Activated CD8-positive, alpha-beta memory T cell treated with anti-CD3 and anti-CD28 coated beads, Interleukin-2, amount 50 U/mL, for 24 hours (primary cell): ENCODE measurements around the gene CNTF.

ENCODE experiments used
- DNase-seq: peaks from one replicate; pipeline ENCODE4 v3.0.0-alpha.2; 2020; ENCODE audit errors: extremely low read depth

Gene CNTF

GRCh38 chr11:58606930-58607714, 15.3 kb upstream of the CNTF start:
- no peak for DNase-seq

DNA sequence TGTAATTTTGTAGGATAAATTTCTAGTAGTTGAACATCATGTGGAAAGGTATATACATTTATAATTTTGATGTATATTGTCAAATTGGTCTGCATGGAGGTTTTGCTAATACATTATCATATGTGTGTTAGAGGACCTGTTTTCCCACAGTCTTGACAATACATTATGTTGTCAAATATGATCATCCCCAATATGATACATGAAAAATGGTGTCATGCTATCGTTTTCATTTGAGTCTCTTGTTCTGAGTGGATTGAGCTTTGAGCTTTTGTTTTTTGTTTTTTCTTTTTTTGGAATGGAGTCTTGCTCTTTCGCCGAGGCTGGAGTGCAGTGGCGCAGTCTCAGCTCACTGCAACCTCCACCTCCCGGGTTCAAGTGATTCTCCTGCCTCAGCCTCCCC, 14.1 kb upstream of the CNTF start:
- DNase-seq: no peak

DNA sequence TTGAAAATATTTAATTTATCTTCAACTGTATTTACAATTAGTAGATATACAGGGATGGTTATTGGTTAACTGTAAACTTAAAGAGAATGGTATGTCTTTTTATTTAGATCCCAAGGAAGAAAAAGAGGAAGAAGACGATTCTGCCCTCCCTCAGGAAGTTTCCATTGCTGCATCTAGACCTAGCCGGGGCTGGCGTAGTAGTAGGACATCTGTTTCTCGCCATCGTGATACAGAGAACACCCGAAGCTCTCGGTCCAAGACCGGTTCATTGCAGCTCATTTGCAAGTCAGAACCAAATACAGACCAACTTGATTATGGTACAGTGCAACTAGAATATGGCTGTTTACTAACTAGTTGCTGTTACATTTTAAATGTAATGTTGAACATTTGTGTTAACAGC, 12.7 kb upstream of the CNTF start:
- no peak for DNase-seq

- no peak for DNase-seq
These were observed 9.2 kb upstream of the CNTF start for GRCh38 chr11:58613228-58613627.

DNA sequence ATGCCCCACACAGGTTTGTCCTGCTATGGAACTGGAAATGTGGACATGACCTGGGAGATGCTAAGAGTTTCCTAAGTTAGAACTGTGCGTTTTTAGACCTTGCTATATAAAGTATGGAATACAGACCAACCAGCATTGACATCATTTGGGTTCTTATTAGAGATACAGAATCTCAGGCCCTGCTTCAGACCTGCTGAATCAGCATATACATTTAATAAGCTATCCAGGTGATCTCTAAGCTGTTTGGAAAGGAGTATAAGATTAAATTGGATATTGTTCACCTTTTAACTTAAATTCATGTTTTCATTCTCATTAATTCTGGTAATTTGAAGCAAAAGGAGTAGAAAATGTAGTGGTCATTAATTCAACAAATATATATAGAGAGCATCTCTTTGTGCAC, 6.9 kb upstream of the CNTF start:
- DNase-seq: no peak

- DNase-seq: no peak
These were observed 5.9 kb upstream of the CNTF start for GRCh38 chr11:58616594-58616993.

DNA sequence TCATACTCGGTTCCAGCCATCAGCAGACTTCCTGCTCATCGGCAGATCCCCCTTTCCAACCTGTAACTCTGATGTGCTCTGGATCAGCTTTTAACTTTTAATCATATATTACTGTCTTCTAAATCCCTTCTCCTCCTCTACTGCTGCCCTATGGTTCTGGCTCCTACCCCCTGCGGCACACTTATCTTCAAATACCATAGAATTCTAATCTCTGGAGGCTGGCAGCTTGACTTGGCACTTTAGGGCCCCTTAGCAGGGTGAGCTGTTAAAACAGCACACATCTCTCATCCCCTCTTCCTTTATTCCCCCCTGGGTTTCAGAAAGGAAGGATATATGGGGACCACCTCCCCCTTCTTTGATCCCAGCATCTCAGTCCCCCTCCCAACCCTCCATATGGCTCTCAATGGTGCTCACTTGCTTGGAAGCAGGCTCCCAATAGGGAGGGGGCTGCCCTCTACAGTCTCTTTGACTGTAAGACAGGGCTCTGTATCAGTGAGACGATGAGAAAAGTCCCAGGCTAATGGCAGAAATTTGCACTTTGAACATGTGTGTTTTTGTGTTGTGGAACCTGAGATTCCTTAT, 4.4 kb upstream of the CNTF start:
- no peak for DNase-seq

DNA sequence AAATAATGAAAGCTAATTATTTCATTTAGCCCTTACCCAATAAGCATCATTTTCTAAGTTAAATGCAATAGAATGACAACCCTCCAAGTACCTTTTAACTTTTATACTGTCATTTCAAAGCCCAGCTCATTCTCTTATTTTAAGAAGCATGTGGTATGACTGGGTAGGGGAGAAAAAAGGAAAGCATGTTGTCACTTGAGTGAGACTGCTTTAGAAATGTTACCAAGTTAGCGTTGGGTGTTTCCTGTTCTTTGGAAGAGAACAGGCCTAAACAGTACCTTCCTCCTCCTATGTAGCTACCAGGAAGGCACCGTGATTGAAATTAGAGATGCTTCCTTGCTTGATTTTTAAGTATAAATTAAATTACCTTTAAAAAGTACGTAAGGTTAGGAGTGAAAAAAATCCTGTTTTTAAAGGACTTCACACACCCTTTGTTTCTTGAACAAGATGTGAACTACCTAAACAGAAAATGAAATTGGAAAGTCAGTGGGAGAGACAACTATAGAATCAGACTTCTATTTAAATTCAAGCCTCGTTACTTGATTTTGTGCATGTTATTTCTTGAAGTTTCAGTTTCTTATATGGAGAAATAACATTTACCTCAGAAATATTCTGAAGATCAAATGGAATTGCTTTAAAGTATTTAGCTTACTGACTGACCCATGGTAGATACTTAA, 741 bp upstream of the CNTF start:
- DNase-seq: no peak

- no peak for DNase-seq
These were observed 2.6 kb downstream of the CNTF start for GRCh38 chr11:58625086-58625485.

DNA sequence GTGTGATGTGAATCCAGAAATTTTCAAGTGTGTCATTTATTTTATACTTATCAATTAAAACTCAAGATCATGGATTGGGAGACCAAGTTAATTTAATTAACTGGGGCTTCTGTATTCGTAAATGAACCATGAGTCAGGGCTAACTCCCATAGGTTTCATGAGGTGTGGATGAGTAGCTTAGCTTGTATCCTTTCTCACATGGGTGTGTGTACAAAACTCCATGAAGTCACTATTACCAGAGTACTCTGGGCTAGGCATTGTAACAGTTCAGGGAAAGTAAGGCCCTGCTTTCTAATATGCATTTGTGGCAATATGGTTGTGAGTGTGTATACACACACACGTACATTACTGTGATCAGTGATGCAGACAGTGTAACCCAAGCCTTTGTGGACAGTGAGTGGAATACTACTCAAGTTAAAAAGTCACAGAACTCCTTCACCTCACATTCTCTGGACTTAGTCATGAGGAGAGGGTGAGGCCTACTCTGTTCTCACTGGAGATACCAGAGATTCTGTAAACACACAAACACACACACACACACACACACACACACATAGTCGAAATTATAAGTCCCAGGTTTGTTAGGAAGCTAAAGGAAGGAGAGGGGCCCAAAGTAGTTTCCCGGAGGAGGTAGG, 3.5 kb downstream of the CNTF start:
- DNase-seq: no peak

GRCh38 chr11:58626934-58627483, 4.5 kb downstream of the CNTF start:
- DNase-seq: no peak

DNA sequence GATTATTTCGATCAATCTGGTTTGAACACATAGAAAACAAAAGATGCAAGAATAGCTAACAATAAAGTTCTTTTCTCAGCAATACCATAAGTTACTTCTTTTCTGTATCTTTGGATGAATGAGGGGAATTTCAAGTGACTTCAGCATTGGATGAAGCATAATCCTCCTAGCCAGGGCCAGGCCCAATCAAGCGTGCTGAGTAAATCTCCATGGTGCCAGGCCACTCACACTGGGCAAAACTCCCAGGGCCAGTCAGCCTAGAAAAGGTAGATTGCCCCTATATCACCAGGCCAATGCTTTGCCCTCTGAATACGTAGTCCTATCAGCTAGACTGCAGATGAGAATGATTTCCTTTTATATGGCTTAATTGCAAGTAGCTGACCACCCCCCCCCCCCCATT, 6.0 kb downstream of the CNTF start:
- no peak for DNase-seq

DNA sequence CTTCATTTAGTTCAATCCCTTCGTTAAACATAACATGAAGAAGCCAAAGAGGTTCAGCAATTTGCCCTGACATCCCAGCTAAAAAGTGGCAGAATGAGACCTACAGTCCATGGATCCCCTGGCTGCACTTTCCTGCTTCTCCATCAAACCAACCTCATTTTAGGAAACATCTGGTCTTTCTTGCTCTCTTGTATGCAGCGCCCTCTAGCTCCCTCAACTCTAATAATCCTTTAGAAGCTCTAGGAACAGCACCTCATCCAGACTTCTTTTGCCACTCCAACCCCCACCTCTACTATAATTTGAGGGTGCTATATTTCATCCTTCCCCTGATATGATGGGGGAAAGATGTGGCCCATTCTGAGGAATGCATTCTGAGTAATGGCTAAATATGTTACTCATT, 7.4 kb downstream of the CNTF start:
- DNase-seq: no peak

DNA sequence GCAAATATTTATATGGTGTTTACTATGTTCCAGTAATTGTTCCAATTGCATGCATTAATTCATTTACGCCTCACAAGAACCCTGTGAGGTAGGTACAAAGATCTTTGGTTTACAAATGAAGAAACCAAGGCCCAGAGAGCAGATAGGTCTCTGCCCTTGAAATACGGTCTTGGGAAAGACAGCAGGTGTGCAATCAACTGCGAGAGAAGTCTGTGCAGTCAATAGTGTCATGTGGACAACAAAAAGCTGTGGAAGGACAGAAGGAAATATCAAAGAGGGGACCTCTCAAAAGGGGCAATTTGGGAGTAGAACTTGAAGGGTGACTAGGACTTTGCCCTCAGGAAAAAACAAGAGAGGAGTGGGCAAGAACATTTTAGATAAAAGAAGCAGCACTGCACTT, 8.9 kb downstream of the CNTF start:
- DNase-seq: no peak

GRCh38 chr11:58632510-58632909, 10.0 kb downstream of the CNTF start:
- no peak for DNase-seq

- DNase-seq: no peak
These were observed 14.1 kb downstream of the CNTF start for GRCh38 chr11:58636587-58636986.

DNA sequence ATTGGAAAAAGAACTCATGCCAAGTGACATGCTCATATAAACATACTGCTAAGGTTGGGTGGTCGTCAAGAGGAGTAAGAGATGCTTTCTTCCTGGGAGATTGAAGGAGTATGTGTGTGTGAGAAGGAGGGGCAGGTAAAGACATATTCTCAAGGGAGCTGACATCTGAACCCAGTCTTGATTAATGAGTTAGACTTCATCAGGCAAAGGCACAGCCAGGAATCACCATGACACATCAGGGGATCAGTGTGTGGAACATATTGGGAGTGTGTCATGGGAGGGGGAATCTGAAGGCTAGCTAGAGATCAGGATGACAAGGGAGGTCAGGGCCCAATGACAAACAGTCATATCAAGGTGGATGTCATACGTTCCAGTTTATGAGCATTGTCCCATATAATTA, 14.9 kb downstream of the CNTF start:
- DNase-seq: no peak

- no peak for DNase-seq
These were observed 16.6 kb downstream of the CNTF start for GRCh38 chr11:58639103-58639502.

GRCh38 chr11:58639669-58640068, 17.2 kb downstream of the CNTF start:
- DNase-seq: no peak

DNA sequence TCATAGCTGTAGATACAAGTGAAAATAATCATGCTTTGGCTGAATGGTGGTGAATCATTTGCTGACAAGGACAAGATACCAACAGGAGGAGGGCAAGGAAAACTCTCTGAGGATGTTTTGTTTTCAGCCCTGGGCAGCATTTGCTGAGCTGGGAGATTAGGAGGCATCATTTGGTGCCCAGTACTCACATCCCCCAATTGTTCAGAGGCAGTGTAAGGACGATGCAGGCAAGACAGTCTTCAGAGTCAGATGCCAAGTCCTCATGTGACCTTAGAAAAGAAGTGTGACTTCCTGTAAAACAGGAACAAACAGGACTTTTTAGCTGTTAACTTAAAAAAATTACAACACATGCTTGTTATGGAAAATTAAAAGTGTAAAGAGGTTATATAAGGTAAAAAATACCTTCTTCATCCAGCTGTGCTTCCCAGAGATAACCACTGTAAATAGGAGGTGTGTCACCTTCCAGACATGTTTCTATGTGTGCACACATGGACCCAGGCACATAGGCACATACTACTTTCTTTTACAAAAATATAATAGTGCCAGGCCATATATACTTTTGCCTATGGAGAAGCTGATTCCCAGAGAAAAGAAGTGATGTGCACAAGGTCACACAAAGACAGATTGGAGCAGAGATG, 18.0 kb downstream of the CNTF start:
- DNase-seq: no peak

- no peak for DNase-seq
These were observed 18.9 kb downstream of the CNTF start for GRCh38 chr11:58641341-58641740.
